NCI-H82 (cell line): ENCODE measurements around the gene STH.
"Not testable (repeated sequence)": the region's sequence is repeated elsewhere in the genome, so short reads cannot be mapped to it uniquely, and the experiment has no call there.

Source experiments
- DNase-seq: peaks from one replicate; lab custom pipeline; 2025; lab: John Stamatoyannopoulos, UW

Gene STH

DNA sequence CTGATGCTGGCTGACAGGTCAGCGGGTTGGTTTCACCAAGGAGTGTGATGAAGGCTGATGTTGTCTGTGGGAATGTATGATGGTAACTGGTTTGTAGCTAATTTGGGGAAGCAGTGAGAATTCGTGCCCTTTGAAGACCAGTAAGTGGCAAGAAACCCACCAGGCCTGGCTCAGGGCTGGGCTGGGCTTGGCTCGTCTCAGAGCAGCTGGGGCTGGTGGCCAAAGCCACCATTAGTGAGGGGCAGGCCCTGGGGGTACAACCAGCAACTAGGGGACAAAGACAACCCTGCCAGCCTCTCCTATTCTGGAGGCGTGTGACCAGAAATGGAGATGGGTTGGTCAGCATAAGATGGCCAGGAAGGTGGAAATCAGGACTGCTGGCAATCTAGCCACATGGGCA lies 13.0 kb upstream of the STH start:
- no peak for DNase-seq

DNA sequence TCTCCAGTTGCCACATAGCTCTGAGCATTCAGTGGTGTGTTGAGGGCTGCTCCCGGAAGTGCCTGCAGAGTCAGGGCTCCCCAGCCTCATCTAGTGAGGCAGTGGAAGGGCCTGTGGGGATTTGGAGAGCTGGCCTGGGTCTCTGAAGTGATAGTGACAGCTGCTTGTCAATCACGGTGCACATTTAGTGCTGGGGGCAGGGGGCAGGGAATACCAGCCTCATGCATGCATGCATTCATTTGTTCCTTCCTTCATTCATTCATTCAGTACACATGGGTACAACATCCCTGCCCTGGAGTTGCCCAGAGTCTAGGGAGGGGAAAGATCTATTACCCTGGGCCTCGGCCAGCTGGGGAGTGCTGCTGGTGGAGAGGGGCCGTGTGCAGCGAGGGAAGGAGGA lies 11.3 kb upstream of the STH start:
- no peak for DNase-seq

DNA sequence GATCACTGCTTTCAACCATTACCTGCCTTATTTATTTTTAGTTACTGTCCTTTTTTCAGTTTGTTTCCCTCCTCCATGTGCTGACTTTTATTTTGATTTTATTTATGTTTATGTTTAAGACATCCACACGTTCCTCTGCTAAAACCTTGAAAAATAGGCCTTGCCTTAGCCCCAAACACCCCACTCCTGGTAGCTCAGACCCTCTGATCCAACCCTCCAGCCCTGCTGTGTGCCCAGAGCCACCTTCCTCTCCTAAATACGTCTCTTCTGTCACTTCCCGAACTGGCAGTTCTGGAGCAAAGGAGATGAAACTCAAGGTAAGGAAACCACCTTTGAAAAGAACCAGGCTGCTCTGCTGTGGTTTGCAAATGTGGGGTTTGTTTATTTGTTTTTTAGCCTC lies 9.3 kb upstream of the STH start:
- DNase-seq, result no peak

DNA sequence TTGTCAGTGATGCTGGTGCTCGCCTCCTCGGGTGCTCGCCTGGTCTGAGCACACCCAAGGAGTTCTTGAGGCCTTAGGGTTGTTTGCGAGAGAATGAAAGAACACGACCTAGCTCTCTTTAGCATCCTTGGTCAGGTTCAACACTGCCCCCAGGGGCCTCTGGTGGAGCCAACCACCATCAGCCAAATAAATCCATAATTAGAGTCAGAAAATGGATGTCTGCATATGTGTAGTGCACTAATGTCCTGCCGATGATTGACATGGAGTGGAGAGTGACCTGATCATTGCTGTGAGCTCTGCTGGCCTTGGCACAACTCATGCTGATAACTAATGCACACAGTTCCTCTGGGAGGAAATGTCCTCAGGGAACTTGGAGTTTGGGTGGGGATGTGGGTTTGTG lies 8.2 kb upstream of the STH start:
- DNase-seq, result no peak

DNA sequence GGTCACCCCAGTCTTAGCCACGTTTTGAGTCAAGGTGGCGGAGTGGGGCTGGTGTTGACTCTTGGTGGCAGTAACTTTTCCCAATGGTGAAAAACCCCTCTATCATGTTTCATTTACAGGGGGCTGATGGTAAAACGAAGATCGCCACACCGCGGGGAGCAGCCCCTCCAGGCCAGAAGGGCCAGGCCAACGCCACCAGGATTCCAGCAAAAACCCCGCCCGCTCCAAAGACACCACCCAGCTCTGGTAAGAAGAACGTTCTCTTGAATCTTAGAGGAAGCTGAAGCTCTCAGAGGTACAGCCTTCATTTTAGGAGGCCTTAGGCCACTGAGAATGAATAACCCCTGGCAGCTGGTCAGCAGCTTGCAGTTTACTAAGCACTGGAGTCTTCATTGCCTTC lies 7.7 kb upstream of the STH start:
- no peak for DNase-seq

DNA sequence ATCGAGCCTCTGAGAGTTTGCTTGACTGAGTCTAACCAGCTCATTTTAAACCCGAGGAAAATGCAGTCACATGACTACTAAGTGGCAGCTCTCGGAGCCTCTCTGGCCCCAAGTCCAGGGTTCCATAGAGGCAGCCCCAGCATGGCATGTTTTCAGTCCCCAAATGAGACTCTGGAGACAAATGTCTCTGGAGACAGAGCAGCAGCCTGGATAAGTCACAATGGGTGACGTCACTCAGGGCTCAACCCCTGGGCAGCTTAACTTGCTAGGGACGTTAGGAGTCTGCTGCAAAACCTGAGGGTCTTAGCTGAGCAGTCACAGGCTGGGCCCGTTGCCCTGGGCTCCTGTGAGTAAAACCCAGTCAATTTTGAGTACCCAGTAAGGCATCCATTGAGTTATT lies 6.9 kb upstream of the STH start:
- peak; percentile 66 for DNase-seq

DNA sequence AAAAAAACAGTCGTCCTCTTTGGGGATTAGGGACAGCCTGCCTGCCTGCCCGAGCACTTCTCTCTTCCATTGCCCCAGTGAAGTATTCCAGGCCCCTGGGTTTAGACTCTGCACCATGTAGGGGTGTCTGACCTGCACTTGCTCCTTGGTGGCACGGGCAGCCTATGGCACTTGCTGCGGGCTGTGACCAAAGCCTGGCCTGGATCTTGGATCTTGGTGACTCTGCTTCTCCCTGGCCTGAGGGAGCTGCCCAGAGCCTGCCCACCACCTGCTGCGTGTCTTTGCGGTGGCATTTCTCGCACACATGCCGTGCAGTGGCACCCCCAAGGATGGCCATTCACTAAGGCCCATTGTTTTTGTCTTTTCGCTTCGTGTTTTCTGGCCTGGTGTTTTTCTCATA lies 6.1 kb upstream of the STH start:
- no peak for DNase-seq

DNA sequence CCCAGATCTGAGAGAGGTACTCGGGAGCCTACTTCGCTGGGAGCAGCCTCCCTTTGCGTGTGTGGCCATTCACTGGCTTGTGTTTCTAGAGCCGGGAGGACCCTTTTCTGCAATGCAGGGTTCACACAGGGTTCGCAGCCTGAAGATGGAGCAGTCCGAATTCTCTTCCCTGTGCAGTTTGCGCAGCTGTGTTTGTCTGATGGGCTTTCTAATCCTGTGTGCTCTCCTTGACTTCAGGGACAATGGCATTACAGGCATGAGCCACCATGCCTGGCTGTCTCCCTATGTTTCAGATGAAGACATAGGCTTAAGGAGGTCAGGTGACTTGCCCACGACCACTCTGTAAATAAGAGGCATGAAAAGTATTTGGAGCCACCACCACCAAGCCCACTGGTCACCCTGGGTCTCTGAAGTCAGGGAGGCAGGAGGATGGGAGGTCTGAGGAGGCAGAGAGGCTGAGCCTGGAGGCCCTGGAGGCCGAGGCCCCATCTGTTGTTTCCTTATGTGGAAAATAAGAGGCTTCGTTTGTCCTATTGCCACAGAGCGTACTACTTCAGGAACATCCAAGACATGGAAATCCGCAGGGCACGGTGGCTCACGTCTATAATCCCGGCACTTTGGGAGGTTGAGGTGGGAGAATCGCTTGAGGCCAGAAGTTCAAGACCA lies 5.0 kb upstream of the STH start:
- DNase-seq, result peak; percentile 24

DNA sequence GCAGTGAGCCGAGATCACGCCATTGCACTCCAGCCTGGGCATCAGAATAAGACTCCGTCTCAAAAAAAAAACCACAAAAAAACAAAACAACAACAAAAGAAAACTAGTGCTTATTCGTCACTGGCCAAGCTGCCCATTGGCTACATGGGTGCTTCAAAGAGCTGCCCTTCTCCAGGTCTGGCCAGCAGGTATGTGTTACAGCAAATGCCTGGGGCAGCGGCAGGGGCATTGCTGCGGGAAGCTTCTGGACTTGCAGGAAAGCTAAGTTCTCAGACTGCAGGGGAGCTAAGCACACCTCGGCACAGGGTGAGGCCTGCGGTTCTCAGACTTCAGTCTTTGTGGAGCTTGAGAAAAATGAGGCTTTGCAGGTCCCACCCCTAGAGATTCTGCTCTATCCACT lies 4.1 kb upstream of the STH start:
- DNase-seq, result no peak

DNA sequence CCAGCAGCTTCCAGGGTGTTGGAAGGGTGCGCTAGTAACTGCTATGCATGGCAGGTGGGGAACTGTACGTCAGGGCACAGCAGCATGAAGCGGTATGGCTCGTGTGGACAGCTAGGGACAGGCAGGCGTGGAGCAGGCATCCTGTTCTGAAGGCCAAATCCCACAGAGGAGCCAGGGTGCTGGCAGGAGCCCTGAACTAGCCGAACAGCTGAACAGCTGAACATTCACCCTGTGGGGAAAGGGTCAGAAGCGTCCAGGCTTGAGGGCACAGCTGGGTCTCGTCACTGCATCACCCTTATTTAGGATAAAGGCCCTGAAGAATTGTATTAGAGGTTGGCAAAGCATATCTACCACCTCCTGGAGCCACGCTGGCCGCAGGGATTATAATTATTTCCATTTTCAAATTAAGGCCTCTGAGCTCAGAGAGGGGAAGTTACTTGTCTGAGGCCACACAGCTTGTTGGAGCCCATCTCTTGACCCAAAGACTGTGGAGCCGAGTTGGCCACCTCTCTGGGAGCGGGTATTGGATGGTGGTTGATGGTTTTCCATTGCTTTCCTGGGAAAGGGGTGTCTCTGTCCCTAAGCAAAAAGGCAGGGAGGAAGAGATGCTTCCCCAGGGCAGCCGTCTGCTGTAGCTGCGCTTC lies 3.3 kb upstream of the STH start:
- no peak for DNase-seq

DNA sequence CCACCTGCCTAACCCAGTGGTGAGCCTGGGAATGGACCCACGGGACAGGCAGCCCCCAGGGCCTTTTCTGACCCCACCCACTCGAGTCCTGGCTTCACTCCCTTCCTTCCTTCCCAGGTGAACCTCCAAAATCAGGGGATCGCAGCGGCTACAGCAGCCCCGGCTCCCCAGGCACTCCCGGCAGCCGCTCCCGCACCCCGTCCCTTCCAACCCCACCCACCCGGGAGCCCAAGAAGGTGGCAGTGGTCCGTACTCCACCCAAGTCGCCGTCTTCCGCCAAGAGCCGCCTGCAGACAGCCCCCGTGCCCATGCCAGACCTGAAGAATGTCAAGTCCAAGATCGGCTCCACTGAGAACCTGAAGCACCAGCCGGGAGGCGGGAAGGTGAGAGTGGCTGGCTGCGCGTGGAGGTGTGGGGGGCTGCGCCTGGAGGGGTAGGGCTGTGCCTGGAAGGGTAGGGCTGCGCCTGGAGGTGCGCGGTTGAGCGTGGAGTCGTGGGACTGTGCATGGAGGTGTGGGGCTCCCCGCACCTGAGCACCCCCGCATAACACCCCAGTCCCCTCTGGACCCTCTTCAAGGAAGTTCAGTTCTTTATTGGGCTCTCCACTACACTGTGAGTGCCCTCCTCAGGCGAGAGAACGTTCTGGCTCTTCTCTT lies 2.6 kb upstream of the STH start:
- no peak for DNase-seq

DNA sequence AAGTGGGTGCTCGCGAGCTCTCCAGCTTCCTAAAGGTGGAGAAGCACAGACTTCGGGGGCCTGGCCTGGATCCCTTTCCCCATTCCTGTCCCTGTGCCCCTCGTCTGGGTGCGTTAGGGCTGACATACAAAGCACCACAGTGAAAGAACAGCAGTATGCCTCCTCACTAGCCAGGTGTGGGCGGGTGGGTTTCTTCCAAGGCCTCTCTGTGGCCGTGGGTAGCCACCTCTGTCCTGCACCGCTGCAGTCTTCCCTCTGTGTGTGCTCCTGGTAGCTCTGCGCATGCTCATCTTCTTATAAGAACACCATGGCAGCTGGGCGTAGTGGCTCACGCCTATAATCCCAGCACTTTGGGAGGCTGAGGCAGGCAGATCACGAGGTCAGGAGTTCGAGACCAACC lies 1.9 kb upstream of the STH start:
- no peak for DNase-seq

DNA sequence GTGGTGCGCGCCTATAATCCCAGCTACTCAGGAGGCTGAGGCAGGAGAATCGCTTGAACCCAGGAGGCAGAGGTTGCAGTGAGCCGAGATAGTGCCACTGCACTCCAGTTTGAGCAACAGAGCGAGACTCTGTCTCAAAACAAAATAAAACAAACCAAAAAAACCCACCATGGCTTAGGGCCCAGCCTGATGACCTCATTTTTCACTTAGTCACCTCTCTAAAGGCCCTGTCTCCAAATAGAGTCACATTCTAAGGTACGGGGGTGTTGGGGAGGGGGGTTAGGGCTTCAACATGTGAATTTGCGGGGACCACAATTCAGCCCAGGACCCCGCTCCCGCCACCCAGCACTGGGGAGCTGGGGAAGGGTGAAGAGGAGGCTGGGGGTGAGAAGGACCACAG lies 1.4 kb upstream of the STH start:
- DNase-seq, result no peak

DNA sequence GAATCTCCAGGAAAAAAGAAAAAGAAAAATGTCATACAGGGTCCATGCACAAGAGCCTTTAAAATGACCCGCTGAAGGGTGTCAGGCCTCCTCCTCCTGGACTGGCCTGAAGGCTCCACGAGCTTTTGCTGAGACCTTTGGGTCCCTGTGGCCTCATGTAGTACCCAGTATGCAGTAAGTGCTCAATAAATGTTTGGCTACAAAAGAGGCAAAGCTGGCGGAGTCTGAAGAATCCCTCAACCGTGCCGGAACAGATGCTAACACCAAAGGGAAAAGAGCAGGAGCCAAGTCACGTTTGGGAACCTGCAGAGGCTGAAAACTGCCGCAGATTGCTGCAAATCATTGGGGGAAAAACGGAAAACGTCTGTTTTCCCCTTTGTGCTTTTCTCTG lies 845 bp downstream of the STH start:
- DNase-seq, result no peak

DNA sequence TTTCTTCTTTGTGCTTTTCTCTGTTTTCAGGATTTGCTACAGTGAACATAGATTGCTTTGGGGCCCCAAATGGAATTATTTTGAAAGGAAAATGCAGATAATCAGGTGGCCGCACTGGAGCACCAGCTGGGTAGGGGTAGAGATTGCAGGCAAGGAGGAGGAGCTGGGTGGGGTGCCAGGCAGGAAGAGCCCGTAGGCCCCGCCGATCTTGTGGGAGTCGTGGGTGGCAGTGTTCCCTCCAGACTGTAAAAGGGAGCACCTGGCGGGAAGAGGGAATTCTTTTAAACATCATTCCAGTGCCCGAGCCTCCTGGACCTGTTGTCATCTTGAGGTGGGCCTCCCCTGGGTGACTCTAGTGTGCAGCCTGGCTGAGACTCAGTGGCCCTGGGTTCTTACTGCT lies 1.2 kb downstream of the STH start:
- DNase-seq, result no peak

DNA sequence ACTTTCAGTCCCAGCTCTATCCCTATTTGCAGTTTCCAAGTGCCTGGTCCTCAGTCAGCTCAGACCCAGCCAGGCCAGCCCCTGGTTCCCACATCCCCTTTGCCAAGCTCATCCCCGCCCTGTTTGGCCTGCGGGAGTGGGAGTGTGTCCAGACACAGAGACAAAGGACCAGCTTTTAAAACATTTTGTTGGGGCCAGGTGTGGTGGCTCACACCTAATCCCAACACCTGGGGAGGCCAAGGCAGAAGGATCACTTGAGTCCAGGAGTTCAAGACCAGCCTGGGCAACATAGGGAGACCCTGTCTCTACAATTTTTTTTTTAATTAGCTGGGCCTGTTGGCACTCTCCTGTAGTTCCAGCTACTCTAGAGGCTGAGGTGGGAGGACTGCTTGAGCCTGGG lies 1.7 kb downstream of the STH start:
- no peak for DNase-seq

DNA sequence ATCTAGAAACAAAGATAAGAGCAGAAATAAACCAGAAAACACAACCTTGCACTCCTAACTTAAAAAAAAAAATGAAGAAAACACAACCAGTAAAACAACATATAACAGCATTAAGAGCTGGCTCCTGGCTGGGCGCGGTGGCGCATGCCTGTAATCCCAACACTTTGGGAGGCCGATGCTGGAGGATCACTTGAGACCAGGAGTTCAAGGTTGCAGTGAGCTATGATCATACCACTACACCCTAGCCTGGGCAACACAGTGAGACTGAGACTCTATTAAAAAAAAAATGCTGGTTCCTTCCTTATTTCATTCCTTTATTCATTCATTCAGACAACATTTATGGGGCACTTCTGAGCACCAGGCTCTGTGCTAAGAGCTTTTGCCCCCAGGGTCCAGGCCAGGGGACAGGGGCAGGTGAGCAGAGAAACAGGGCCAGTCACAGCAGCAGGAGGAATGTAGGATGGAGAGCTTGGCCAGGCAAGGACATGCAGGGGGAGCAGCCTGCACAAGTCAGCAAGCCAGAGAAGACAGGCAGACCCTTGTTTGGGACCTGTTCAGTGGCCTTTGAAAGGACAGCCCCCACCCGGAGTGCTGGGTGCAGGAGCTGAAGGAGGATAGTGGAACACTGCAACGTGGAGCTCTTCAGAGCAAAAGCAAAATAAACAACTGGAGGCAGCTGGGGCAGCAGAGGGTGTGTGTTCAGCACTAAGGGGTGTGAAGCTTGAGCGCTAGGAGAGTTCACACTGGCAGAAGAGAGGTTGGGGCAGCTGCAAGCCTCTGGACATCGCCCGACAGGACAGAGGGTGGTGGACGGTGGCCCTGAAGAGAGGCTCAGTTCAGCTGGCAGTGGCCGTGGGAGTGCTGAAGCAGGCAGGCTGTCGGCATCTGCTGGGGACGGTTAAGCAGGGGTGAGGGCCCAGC lies 2.6 kb downstream of the STH start:
- no peak for DNase-seq

DNA sequence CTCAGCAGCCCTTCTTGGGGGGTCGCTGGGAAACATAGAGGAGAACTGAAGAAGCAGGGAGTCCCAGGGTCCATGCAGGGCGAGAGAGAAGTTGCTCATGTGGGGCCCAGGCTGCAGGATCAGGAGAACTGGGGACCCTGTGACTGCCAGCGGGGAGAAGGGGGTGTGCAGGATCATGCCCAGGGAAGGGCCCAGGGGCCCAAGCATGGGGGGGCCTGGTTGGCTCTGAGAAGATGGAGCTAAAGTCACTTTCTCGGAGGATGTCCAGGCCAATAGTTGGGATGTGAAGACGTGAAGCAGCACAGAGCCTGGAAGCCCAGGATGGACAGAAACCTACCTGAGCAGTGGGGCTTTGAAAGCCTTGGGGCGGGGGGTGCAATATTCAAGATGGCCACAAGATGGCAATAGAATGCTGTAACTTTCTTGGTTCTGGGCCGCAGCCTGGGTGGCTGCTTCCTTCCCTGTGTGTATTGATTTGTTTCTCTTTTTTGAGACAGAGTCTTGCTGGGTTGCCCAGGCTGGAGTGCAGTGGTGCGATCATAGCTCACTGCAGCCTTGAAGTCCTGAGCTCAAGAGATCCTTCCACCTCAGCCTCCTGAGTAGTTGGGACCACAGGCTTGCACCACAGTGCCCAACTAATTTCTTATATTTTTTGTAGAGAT lies 3.4 kb downstream of the STH start:
- peak; percentile 86 for DNase-seq

DNA sequence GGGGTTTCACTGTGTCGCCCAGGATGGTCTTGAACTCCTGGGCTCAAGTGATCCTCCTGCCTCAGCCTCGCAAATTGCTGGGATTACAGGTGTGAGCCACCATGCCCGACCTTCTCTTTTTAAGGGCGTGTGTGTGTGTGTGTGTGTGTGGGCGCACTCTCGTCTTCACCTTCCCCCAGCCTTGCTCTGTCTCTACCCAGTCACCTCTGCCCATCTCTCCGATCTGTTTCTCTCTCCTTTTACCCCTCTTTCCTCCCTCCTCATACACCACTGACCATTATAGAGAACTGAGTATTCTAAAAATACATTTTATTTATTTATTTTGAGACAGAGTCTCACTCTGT lies 3.9 kb downstream of the STH start:
- no peak for DNase-seq

DNA sequence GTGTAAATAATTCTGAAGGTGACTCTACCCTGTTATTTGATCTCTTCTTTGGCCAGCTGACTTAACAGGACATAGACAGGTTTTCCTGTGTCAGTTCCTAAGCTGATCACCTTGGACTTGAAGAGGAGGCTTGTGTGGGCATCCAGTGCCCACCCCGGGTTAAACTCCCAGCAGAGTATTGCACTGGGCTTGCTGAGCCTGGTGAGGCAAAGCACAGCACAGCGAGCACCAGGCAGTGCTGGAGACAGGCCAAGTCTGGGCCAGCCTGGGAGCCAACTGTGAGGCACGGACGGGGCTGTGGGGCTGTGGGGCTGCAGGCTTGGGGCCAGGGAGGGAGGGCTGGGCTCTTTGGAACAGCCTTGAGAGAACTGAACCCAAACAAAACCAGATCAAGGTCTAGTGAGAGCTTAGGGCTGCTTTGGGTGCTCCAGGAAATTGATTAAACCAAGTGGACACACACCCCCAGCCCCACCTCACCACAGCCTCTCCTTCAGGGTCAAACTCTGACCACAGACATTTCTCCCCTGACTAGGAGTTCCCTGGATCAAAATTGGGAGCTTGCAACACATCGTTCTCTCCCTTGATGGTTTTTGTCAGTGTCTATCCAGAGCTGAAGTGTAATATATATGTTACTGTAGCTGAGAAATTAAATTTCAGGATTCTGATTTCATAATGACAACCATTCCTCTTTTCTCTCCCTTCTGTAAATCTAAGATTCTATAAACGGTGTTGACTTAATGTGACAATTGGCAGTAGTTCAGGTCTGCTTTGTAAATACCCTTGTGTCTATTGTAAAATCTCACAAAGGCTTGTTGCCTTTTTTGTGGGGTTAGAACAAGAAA lies 5.1 kb downstream of the STH start:
- peak; percentile 29 for DNase-seq

DNA sequence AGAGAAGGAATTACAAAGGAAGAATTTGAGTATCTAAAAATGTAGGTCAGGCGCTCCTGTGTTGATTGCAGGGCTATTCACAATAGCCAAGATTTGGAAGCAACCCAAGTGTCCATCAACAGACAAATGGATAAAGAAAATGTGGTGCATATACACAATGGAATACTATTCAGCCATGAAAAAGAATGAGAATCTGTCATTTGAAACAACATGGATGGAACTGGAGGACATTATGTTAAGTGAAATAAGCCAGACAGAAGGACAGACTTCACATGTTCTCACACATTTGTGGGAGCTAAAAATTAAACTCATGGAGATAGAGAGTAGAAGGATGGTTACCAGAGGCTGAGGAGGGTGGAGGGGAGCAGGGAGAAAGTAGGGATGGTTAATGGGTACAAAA lies 7.0 kb downstream of the STH start:
- DNase-seq, result not testable (repeated sequence)
